HepG2 (cell line): ENCODE results near the gene WBP1. TPM values are rescaled to one million over a fixed set of nuclear protein-coding genes. Genes with fewer than 3 reads are reported as not detected.

Experiments
- HDAC2 ChIP-seq: sonication (generic); formaldehyde crosslinking; IDR thresholded peaks from 2 replicates; pipeline ENCODE4 v1.4.0; 2020; ENCODE audit warnings: missing genetic modification reagents
- HDAC6 ChIP-seq: fragments of 200-600 bp; sonication (generic); IDR thresholded peaks from 2 replicates; pipeline ENCODE4 v1.7.0; 2017; ENCODE audit warnings: mild to moderate bottlenecking, antibody characterized with exemption, low read length, low read depth
- ISX ChIP-seq: sonication (generic); formaldehyde crosslinking; conservative IDR thresholded peaks from 2 replicates; pipeline ENCODE4 v1.5.0; 2020; ENCODE audit warnings: missing genetic modification reagents
- MEIS1 ChIP-seq: sonication (generic); formaldehyde crosslinking; IDR thresholded peaks from 2 replicates; pipeline ENCODE4 v1.9.0; 2021; ENCODE audit warnings: mild to moderate bottlenecking, missing genetic modification reagents, moderate library complexity, borderline replicate concordance
- PCBP1 ChIP-seq: fragments of 200-400 bp; formaldehyde crosslinking; IDR thresholded peaks from 2 replicates; pipeline ENCODE4 v1.6.1; 2017; ENCODE audit warnings: mild to moderate bottlenecking, low read depth, low read length, borderline replicate concordance
- RBM22 ChIP-seq: fragments of 200-400 bp; formaldehyde crosslinking; optimal IDR thresholded peaks from 2 replicates; pipeline ENCODE3; 2017; ENCODE audit warnings: mild to moderate bottlenecking, low read length, moderate library complexity
- RFX3 ChIP-seq: IDR thresholded peaks from 2 replicates; pipeline ENCODE4 v1.6.1; 2016; ENCODE audit warnings: missing biosample characterization, missing genetic modification reagents
- SNRNP70 ChIP-seq: fragments of 200-400 bp; formaldehyde crosslinking; IDR thresholded peaks from 2 replicates; pipeline ENCODE4 v1.6.1; 2017; ENCODE audit warnings: mild to moderate bottlenecking, low read depth, low read length, moderate library complexity
- SRY ChIP-seq: sonication (generic); formaldehyde crosslinking; IDR thresholded peaks from 2 replicates; pipeline ENCODE4 v1.8.0; 2022; ENCODE audit warnings: mild to moderate bottlenecking, missing genetic modification reagents
- TGIF2 ChIP-seq: IDR thresholded peaks from 2 replicates; pipeline ENCODE4 v1.6.1; 2016; ENCODE audit warnings: control low read depth, missing compliant biosample characterization
- ZBTB1 ChIP-seq: sonication (generic); formaldehyde crosslinking; IDR thresholded peaks from 2 replicates; pipeline ENCODE4 v1.4.0; 2020; ENCODE audit warnings: missing genetic modification reagents, borderline replicate concordance
- ZFYVE20 ChIP-seq: sonication (generic); formaldehyde crosslinking; IDR thresholded peaks from 2 replicates; pipeline ENCODE4 v1.8.0; 2023; ENCODE audit warnings: low read depth, mild to moderate bottlenecking, moderate library complexity, missing genetic modification reagents, borderline replicate concordance
- ZNF136 ChIP-seq: sonication (generic); formaldehyde crosslinking; IDR thresholded peaks from 2 replicates; pipeline ENCODE4 v1.8.1; 2022; ENCODE audit warnings: low read depth, mild to moderate bottlenecking, moderate library complexity, missing genetic modification reagents
- ZNF33A ChIP-seq: sonication (generic); formaldehyde crosslinking; IDR thresholded peaks from 2 replicates; pipeline ENCODE4 v1.5.1; 2020; ENCODE audit warnings: missing genetic modification reagents, mild to moderate bottlenecking, moderate library complexity, borderline replicate concordance
- ZNF567 ChIP-seq: sonication (generic); formaldehyde crosslinking; IDR thresholded peaks from 2 replicates; pipeline ENCODE4 v1.8.1; 2023; ENCODE audit warnings: mild to moderate bottlenecking, missing genetic modification reagents, borderline replicate concordance
- ZNF720 ChIP-seq: sonication (generic); formaldehyde crosslinking; IDR thresholded peaks from 2 replicates; pipeline ENCODE4 v1.4.0; 2020; ENCODE audit warnings: missing genetic modification reagents
- polyA plus RNA-seq, 8 experiments: library from polyadenylated mRNA; depleted of rRNA in 3 of 8; stranded (reverse) in 7 of 8; unstranded in 1 of 8; fragments of >200 nt; fragmentation: Illumina TruSeq in 4 of 8; extraction: Trizol in 4 of 8; gene quantifications; 2 replicates each; pipeline versions ENCODE4 v1.2.1 to v1.2.3, GENCODE V29; 2011 to 2016; ENCODE audit warnings: low read depth in 4 of 8, missing spikeins in 1 of 8, mixed read lengths in 1 of 8; ENCODE audit not compliant: insufficient read depth in 1 of 8
- total RNA-seq, 5 experiments: library from RNA; depleted of rRNA; stranded (reverse); fragments of >200 nt; fragmentation: Illumina TruSeq; extraction: Trizol; gene quantifications; 2 replicates each; pipeline ENCODE4 v1.2.3, GENCODE V29; 2016; ENCODE audit warnings: low read depth in 1 of 5
- TF ChIP-seq, protein P1 (sequence below): sonication (generic); formaldehyde crosslinking; IDR thresholded peaks from 2 replicates; pipeline ENCODE4 v1.4.0; 2020; ENCODE audit warnings: low read depth, missing genetic modification reagents
- TF ChIP-seq, protein P2 (sequence below): sonication (generic); formaldehyde crosslinking; IDR thresholded peaks from 2 replicates; pipeline ENCODE4 v1.4.0; 2020; ENCODE audit warnings: mild to moderate bottlenecking, low read depth, missing genetic modification reagents
- TF ChIP-seq, protein P3 (sequence below): sonication (generic); formaldehyde crosslinking; conservative IDR thresholded peaks from 2 replicates; pipeline ENCODE4 v1.4.0; 2020; ENCODE audit warnings: mild to moderate bottlenecking, missing genetic modification reagents, moderate library complexity
- TF ChIP-seq, protein P4 (sequence below): sonication (generic); formaldehyde crosslinking; IDR thresholded peaks from 2 replicates; pipeline ENCODE4 v1.4.0; 2020; ENCODE audit warnings: missing genetic modification reagents

The WBP1 gene
- total and polyA plus RNA-seq, 2 of the 13 experiments (the other 11 are each of a cell fraction or from before 2014, with no cell fraction given) = 38.8 to 85.7 TPM

DNA sequence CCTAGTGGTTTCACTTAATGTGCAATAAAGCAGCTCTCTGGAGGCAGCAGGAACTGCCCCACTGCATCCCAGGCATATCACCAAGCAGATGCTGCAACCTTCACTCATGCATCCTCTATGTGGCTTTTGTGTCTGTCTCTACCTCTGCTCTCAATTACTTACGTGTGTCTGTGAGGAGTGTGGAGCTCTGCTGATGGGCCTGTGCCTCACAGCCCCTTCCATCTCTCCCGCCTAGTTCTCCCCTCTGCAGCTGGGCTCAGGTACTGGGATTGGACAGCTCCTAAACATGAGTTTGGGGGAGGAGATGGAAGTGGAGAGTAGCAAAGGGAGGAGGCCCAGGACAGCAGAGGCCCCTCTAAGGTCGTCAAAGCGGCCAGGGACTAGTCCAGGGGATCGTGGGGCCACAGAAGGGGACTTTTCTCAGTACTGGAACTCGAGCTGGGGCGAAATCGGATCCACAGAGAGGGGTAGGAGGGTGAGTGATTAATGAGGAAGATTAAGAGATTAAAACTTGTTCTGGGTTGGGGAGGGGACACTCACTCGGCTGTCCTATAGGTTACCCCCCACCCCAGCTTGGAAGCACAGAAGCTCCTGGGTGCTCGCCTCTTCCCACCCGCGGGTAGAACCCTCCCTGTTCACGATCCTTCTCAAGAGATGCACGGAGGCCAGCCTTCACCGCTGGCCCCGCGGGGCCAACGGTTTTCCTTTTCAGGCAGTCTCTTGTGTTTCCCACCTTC, 43.3 kb downstream of the WBP1 start (continued):
- TF ChIP-seq, protein P1, sequence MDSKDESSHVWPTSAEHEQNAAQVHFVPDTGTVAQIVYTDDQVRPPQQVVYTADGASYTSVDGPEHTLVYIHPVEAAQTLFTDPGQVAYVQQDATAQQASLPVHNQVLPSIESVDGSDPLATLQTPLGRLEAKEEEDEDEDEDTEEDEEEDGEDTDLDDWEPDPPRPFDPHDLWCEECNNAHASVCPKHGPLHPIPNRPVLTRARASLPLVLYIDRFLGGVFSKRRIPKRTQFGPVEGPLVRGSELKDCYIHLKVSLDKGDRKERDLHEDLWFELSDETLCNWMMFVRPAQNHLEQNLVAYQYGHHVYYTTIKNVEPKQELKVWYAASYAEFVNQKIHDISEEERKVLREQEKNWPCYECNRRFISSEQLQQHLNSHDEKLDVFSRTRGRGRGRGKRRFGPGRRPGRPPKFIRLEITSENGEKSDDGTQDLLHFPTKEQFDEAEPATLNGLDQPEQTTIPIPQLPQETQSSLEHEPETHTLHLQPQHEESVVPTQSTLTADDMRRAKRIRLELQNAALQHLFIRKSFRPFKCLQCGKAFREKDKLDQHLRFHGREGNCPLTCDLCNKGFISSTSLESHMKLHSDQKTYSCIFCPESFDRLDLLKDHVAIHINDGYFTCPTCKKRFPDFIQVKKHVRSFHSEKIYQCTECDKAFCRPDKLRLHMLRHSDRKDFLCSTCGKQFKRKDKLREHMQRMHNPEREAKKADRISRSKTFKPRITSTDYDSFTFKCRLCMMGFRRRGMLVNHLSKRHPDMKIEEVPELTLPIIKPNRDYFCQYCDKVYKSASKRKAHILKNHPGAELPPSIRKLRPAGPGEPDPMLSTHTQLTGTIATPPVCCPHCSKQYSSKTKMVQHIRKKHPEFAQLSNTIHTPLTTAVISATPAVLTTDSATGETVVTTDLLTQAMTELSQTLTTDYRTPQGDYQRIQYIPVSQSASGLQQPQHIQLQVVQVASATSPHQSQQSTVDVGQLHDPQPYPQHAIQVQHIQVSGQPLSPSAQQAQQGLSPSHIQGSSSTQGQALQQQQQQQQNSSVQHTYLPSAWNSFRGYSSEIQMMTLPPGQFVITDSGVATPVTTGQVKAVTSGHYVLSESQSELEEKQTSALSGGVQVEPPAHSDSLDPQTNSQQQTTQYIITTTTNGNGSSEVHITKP (CRISPR knock-in tag) = no peak
- TF ChIP-seq, protein P2, sequence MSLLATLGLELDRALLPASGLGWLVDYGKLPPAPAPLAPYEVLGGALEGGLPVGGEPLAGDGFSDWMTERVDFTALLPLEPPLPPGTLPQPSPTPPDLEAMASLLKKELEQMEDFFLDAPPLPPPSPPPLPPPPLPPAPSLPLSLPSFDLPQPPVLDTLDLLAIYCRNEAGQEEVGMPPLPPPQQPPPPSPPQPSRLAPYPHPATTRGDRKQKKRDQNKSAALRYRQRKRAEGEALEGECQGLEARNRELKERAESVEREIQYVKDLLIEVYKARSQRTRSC (CRISPR knock-in tag) = 0 out of 2 replicates have a peak, but pooled peaks have one; percentile 13
- TF ChIP-seq ISX (CRISPR knock-in tag) (no peak), ZNF720 (CRISPR knock-in tag) (no peak), TGIF2 (CRISPR knock-in tag) (peak; percentile 28; the same call in 1 of the 2 replicates), RFX3 (CRISPR knock-in tag) (no peak), SNRNP70 (no peak), HDAC2 (CRISPR knock-in tag) (no peak), SRY (CRISPR knock-in tag) (no peak), ZNF567 (CRISPR knock-in tag) (no peak), ZFYVE20 (no peak), MEIS1 (CRISPR knock-in tag) (no peak), ZBTB1 (CRISPR knock-in tag) (no peak), ZNF33A (CRISPR knock-in tag) (no peak), ZNF136 (no peak), RBM22 (peak; percentile 70), HDAC6 (no peak), PCBP1 (no peak)
- TF ChIP-seq, protein P3, sequence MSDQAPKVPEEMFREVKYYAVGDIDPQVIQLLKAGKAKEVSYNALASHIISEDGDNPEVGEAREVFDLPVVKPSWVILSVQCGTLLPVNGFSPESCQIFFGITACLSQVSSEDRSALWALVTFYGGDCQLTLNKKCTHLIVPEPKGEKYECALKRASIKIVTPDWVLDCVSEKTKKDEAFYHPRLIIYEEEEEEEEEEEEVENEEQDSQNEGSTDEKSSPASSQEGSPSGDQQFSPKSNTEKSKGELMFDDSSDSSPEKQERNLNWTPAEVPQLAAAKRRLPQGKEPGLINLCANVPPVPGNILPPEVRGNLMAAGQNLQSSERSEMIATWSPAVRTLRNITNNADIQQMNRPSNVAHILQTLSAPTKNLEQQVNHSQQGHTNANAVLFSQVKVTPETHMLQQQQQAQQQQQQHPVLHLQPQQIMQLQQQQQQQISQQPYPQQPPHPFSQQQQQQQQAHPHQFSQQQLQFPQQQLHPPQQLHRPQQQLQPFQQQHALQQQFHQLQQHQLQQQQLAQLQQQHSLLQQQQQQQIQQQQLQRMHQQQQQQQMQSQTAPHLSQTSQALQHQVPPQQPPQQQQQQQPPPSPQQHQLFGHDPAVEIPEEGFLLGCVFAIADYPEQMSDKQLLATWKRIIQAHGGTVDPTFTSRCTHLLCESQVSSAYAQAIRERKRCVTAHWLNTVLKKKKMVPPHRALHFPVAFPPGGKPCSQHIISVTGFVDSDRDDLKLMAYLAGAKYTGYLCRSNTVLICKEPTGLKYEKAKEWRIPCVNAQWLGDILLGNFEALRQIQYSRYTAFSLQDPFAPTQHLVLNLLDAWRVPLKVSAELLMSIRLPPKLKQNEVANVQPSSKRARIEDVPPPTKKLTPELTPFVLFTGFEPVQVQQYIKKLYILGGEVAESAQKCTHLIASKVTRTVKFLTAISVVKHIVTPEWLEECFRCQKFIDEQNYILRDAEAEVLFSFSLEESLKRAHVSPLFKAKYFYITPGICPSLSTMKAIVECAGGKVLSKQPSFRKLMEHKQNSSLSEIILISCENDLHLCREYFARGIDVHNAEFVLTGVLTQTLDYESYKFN (CRISPR knock-in tag) = no peak
- TF ChIP-seq, protein P4, sequence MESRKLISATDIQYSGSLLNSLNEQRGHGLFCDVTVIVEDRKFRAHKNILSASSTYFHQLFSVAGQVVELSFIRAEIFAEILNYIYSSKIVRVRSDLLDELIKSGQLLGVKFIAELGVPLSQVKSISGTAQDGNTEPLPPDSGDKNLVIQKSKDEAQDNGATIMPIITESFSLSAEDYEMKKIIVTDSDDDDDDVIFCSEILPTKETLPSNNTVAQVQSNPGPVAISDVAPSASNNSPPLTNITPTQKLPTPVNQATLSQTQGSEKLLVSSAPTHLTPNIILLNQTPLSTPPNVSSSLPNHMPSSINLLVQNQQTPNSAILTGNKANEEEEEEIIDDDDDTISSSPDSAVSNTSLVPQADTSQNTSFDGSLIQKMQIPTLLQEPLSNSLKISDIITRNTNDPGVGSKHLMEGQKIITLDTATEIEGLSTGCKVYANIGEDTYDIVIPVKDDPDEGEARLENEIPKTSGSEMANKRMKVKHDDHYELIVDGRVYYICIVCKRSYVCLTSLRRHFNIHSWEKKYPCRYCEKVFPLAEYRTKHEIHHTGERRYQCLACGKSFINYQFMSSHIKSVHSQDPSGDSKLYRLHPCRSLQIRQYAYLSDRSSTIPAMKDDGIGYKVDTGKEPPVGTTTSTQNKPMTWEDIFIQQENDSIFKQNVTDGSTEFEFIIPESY (CRISPR knock-in tag) = no peak
